GM12874 (cell line): ENCODE data around the gene PGGHG.

Experiments used
- TF ChIP-seq, protein P1 (sequence below): IDR thresholded peaks from 2 replicates; pipeline ENCODE4 v1.5.1; 2011; ENCODE audit warnings: low read depth, mild to moderate bottlenecking, control low read depth, low read length, moderate library complexity; ENCODE audit not compliant: insufficient read depth

The PGGHG gene

DNA sequence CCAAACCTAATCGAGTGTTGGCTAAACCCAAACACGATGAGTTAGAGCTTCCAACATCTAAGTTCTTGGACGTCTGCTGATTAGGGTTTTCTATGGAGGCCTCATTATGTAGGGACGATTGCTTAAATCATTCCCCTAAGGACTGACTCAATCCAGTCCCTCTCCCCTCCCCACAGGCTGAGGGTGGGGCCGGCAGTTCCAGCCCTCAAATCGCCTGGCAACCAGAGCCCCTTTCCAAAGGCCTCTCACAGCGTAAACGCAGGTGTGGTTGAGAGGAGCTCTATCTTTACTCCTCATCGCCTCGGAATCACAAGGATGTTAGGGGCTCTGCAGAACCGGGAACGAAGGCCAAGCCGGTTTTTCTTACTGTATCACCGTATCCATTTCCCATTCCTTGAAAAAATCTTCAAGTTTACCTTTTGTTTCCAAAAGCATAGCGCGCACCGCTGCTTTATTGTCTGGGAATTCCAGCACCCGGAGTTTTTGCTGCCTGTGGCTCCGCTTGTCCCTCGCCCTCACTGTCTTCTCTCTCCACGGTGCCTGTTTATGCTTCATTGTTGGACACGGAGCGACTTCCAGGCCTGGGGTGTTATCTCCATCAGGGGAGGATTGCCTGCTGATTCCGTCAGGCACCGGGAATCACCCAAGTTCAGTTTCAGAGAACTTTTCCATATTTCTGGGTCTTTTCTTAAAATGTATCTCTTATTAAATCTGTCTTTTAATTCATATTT is 45.5 kb downstream of the PGGHG start:
- TF ChIP-seq, protein P1, sequence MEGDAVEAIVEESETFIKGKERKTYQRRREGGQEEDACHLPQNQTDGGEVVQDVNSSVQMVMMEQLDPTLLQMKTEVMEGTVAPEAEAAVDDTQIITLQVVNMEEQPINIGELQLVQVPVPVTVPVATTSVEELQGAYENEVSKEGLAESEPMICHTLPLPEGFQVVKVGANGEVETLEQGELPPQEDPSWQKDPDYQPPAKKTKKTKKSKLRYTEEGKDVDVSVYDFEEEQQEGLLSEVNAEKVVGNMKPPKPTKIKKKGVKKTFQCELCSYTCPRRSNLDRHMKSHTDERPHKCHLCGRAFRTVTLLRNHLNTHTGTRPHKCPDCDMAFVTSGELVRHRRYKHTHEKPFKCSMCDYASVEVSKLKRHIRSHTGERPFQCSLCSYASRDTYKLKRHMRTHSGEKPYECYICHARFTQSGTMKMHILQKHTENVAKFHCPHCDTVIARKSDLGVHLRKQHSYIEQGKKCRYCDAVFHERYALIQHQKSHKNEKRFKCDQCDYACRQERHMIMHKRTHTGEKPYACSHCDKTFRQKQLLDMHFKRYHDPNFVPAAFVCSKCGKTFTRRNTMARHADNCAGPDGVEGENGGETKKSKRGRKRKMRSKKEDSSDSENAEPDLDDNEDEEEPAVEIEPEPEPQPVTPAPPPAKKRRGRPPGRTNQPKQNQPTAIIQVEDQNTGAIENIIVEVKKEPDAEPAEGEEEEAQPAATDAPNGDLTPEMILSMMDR: no peak

DNA sequence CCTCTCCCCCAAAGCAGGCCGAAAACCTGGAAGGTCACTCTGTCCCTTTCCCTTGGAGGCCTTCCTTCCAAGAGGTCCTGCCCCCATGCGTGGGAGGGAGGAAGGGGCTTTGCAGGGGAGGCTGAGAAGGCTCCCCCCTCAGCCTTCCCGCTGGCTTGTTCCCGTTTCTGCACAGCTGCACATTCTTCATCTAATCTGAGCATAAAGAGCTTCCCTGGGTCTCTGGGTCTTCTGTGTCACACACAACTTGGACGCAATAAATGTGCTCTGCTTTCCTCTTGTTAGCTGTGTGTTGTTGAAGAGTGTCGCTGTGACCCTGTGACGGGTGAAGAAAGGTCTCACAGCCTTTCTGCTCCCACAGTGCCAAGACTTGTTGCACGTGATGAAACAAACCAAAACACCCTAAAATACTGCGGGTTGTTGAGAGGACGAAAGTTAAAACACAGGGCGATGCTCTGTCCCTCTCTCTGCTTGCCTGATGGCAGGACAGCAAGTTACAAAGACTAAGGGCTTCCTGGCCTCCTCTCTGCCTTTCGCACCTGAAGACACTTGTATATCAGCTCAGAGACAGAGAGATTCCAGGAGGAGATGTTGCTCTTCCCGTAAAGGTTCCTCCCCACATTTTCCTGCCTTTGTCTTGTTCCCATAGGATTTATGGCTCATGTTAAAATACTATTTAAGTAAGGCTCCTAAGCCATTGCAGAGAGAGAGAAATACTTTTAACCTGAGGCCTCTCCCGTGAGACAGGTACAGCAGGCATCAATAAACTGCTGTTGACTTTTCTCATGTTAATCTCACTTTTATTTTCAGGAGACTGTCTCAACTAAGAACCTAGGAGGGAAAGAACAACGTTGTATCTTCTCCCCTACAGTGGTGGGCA is 47.1 kb downstream of the PGGHG start:
- TF ChIP-seq, protein P1: no peak

DNA sequence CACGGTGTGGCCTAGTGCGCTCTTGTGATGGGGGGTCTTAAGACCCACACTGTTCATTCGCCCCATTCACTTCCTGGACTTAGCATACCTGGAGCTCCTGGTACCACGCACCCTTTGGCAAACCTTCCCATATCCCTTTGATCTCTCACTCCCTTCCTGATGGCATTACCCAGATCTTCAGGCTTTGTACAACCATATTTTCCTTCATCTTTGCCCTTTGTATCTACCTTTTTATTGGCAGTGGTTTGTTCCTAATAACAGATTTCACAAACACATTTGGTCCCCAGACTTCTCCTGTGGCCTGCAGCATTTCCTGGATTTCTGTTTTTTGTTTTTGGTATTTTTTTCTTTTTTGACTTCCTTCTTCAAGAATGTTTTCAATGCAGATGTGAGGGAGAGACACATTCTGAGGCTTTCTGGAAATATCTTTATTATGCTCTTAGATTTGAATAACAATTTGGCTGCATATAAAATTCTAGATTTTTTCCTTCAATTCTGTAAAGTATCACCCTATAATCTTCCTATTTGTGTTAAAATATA is 47.8 kb downstream of the PGGHG start:
- TF ChIP-seq, protein P1: no peak

- TF ChIP-seq, protein P1: no peak
Observed at GRCh38 chr11:337711-338110, 48.8 kb downstream of the PGGHG start.

DNA sequence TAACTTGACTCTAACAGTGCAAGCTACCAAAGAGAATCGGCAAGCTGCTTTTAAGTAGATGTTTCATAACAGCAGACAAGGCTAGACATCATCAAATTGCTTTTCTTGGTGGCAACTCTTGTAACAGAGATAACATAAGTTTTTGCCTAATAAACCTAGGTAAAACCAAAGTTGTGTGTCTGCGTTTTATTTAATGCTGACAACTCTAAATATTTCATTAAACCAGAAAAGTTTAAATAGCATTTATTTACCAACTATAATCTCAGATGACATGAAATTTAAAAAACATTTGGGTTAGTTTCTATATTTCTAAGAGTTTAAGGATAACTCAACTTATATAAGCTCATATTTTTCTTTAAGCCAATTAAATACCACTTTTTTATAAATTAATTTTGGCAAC is 51.0 kb downstream of the PGGHG start:
- TF ChIP-seq, protein P1: no peak

DNA sequence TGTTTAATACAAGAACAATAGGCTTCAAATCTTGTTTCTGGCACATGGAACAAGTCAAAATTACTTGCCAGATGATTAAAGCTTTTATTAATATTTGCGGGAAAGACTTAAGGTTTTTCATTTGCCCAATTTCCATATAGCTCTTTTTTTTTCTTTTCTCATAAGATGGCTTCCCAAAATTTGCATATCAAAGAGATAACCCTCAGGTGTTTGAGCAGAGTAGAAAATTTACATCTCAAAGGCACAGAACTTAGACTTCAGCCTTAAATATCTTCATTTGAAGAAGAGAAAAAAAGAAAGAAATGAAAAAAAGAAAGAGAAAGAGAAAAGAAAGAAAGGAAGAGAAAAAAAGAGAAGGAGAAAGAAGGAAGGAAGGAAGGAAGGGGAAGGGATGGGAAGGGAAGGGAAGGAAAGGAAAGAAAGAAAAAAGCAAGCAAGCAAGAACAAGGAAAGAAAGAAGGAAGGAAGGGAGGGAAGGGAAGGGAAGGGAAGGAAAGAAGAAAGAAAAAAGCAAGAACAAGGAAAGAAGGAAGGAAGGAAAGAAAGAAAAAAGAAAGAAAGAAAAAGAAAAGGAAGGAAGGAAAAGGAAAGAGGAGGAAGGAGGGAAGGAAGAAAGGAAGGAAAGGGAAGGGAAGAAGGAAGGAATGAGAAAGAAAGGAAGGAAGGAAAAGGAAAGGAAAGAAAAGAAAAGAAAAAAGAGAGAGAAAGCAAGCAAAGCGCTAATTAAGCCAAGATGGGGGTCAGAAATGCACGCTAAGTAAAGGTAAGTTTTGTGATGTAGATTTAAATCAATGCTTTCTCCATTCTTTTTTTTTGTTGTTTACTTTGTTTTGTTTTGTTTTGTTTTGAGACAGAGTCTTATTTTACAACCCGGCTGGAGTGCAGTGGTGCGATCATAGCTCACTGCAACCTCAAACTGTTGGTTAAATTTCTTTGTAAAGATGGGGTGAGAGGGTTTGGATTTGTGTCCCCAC is 51.9 kb downstream of the PGGHG start:
- TF ChIP-seq, protein P1: no peak
